ENCODE measurements around the gene RBM17. TPM values are rescaled to one million over a fixed set of nuclear protein-coding genes. Genes with fewer than 3 reads are reported as not detected.

RBM17 gene
- total and polyA plus RNA-seq, 8 donors = 41.4 to 168 (median 84.7) TPM

- Histone ChIP-seq H3K27me3 (peaks cover 0 to 64% (median 0%) of the 10 kb centered on the region in 3 donors), H3K27ac (no peak overlapping the region), H3K36me3 (no peaks in the 10 kb centered on the region), H3K4me1 (peaks cover 0 to 9% (median under 1%) of the 10 kb centered on the region in 4 donors), H3K9me3 (no peaks in the 10 kb centered on the region), H3K4me3 (no peak overlapping the region)
- no peak for DNase-seq
- intact Hi-C loops (cut with DNase I; ENCODE audit: low total_unique reads) = no loop called here
- TF ChIP-seq EP300 (IDR thresholded peaks at IDR 0.05) = no peak
- TF ChIP-seq POLR2A (IDR thresholded peaks at IDR 0.05) = no peak
- TF ChIP-seq POLR2AphosphoS5 (IDR thresholded peaks at IDR 0.05) = no peak
- TF ChIP-seq CTCF (IDR thresholded peaks at IDR 0.05) = no peak
- WGBS, 5 donors = 86 to 89% (median 87%) methylated on average over 18 of the region's 18 CpGs
These were observed 45.4 kb downstream of the RBM17 start for GRCh38 chr10:6134099-6134823.

GRCh38 chr10:6135039-6135438, 46.2 kb downstream of the RBM17 start:
- WGBS, 5 donors = 54 to 77% (median 59%) methylated on average over 6 of the region's 6 CpGs
- no peaks in the 10 kb centered on the region for H3K9me3 ChIP-seq
- H3K27ac ChIP-seq = no peak overlapping the region
- H3K4me1 ChIP-seq = peaks cover 0 to 2% (median 0%) of the 10 kb centered on the region in 4 donors
- H3K4me3 ChIP-seq = no peak overlapping the region
- peaks cover 0 to 60% (median 0%) of the 10 kb centered on the region in 3 donors for H3K27me3 ChIP-seq
- intact Hi-C loops (cut with DNase I; ENCODE audit: low total_unique reads) = no loop called here
- no peaks in the 10 kb centered on the region for H3K36me3 ChIP-seq
- TF ChIP-seq POLR2AphosphoS5 (IDR thresholded peaks at IDR 0.05) (no peak), EP300 (IDR thresholded peaks at IDR 0.05) (no peak), POLR2A (IDR thresholded peaks at IDR 0.05) (no peak), CTCF (IDR thresholded peaks at IDR 0.05) (no peak)
- no peak for DNase-seq

- H3K9me3 ChIP-seq = no peaks in the 10 kb centered on the region
These were observed 46.8 kb downstream of the RBM17 start for GRCh38 chr10:6135589-6136168.

More at GRCh38 chr10:6135589-6136168, 46.8 kb downstream of the RBM17 start:
- Histone ChIP-seq H3K4me1 (peaks cover 0 to 8% (median 1%) of the 10 kb centered on the region in 4 donors), H3K36me3 (no peaks in the 10 kb centered on the region), H3K27me3 (peaks cover 0 to 60% (median 0%) of the 10 kb centered on the region in 3 donors), H3K4me3 (no peak overlapping the region), H3K27ac (no peak overlapping the region)
- no peak for DNase-seq
- no peak for TF ChIP-seq POLR2AphosphoS5 (IDR thresholded peaks at IDR 0.05)
- no peak for TF ChIP-seq CTCF (IDR thresholded peaks at IDR 0.05)
- TF ChIP-seq POLR2A (IDR thresholded peaks at IDR 0.05) = no peak
- no peak for TF ChIP-seq EP300 (IDR thresholded peaks at IDR 0.05)
- intact Hi-C loops (cut with DNase I; ENCODE audit: low total_unique reads) = no loop called here
- 81 to 91% (median 89%) methylated on average over 8 of the region's 8 CpGs for WGBS, 5 donors
